ENCODE data around the gene SNTG2. TPM values are rescaled to one million over a fixed set of nuclear protein-coding genes. Genes with fewer than 3 reads are reported as not detected.

The SNTG2 gene
- total RNA-seq, 1 experiment from 2014 or later = 20.5 TPM

DNA sequence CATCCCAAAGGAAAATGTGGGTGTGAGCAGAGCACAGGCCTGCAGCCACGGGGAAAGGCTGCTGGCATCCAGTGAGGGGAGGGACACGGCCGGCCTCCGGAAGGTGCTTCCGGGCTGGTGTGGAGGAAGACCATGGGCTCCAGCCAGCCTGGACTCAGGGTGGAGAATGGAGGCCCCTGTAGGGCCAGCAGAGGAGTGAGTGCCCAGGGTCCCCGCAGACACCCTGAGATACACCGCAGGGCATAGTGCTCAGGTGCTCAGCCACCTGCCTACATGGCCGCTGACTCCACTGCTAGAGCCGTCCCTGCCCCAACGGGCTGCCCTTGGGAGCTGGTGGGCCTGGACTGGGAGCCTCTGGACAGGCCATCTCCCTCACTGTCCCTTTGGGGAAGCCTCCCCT is 28.5 kb upstream of the SNTG2 start (continued):
- TF ChIP-seq, protein P1, sequence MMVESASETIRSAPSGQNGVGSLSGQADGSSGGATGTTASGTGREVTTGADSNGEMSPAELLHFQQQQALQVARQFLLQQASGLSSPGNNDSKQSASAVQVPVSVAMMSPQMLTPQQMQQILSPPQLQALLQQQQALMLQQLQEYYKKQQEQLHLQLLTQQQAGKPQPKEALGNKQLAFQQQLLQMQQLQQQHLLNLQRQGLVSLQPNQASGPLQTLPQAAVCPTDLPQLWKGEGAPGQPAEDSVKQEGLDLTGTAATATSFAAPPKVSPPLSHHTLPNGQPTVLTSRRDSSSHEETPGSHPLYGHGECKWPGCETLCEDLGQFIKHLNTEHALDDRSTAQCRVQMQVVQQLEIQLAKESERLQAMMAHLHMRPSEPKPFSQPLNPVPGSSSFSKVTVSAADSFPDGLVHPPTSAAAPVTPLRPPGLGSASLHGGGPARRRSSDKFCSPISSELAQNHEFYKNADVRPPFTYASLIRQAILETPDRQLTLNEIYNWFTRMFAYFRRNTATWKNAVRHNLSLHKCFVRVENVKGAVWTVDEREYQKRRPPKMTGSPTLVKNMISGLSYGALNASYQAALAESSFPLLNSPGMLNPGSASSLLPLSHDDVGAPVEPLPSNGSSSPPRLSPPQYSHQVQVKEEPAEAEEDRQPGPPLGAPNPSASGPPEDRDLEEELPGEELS (CRISPR knock-in tag; IDR thresholded peaks at IDR 0.05) = 0 out of 2 replicates have a peak, but pooled peaks have one; percentile 12

DNA sequence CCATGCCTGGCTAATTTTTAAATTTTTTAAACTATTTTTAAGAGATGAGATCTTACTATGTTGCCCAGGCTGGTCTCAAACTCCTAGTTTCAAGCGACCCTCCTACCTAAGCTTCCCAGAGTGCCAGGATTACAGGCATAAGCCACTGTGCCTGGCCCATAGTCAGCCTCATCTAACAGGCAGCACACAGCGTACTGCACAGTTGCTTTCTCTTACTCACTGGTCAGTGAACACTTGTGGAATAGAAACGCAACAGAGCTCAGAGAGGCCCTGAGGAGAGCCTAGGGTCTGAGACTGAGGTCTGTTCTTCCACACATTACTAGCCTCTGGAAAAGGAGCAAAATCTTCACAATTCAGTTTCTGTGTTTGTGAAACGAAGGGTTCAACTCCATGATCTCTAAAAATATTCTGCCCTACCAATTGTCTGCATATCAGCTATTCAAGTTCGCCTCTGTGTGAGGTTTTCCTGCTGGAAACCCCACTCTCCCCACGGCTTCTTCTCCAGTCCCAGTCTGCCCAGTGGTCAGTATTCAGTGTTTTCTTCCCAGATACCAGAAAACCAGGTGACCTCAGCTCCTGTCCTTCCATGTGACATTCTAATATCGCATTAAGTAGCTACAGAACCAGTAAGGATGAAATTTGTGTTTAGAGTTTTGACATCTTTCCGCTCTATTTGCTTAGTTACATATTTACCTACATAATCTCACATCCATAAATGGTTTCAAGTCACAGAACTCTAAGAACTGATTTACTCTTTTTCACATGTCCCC is 26.6 kb upstream of the SNTG2 start:
- peaks cover 12% of the 10 kb centered on the region for H3K9me3 Mint-ChIP-seq
- CTCF ChIA-PET = interaction anchor here (0.9 kb wide), 1 partner anchor 217 kb away, joined by 3 read pairs; no protein-coding TSS in a partner anchor

DNA sequence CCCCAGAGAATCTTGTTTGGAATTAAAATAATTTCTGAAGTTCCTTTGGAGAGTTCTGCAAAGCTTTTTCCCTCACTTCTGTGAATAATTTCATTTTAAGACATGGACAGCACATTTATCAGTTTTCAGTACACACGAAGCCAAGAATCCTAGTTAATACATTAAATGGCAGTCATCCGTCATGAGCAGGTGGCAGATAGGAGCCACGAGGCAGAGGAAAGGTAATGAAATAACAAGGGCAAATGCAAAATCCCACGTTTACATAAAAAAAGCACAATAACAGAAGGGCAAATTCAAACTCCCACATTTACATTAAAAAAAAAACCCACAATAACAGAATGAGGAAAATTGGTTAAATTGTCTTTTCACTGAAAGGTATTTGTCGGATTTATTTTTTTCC is 25.9 kb upstream of the SNTG2 start:
- CTCF ChIA-PET = interaction anchor here (1.6 kb wide), 1 partner anchor 20 kb away, joined by 4 read pairs; no protein-coding TSS in a partner anchor
- H3K4me1 Mint-ChIP-seq = peaks cover 42% of the 10 kb centered on the region
- ATAC-seq (no peak), DNase-seq (ENCODE audit: low spot score) (no peak)
- H3K27me3 Mint-ChIP-seq (ENCODE audit: low read depth) = peaks cover 26% of the 10 kb centered on the region
- peak overlapping the region; percentile 3; the same call in 1 of the 2 replicates for H3K4me3 Mint-ChIP-seq
- TF ChIP-seq ZBTB21 (CRISPR knock-in tag; IDR thresholded peaks at IDR 0.05; ENCODE audit: borderline replicate concordance) (no peak), ZNF232 (CRISPR knock-in tag; IDR thresholded peaks at IDR 0.05) (0 out of 2 replicates have a peak, but pooled peaks have one; percentile 44), EMX1 (CRISPR knock-in tag; IDR thresholded peaks at IDR 0.05) (no peak), SP1 (CRISPR knock-in tag; conservative IDR thresholded peaks at IDR 0.05) (0 out of 2 replicates have a peak, but pooled peaks have one; percentile 25)
- TF ChIP-seq, protein P2, sequence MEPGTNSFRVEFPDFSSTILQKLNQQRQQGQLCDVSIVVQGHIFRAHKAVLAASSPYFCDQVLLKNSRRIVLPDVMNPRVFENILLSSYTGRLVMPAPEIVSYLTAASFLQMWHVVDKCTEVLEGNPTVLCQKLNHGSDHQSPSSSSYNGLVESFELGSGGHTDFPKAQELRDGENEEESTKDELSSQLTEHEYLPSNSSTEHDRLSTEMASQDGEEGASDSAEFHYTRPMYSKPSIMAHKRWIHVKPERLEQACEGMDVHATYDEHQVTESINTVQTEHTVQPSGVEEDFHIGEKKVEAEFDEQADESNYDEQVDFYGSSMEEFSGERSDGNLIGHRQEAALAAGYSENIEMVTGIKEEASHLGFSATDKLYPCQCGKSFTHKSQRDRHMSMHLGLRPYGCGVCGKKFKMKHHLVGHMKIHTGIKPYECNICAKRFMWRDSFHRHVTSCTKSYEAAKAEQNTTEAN (CRISPR knock-in tag; IDR thresholded peaks at IDR 0.05) = no peak
- TF ChIP-seq, protein P3, sequence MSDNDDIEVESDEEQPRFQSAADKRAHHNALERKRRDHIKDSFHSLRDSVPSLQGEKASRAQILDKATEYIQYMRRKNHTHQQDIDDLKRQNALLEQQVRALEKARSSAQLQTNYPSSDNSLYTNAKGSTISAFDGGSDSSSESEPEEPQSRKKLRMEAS (CRISPR knock-in tag; IDR thresholded peaks at IDR 0.05) = peak; percentile 72
- TF ChIP-seq, protein P4, sequence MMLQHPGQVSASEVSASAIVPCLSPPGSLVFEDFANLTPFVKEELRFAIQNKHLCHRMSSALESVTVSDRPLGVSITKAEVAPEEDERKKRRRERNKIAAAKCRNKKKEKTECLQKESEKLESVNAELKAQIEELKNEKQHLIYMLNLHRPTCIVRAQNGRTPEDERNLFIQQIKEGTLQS (CRISPR knock-in tag; conservative IDR thresholded peaks at IDR 0.05) = no peak
- TF ChIP-seq, protein P5, sequence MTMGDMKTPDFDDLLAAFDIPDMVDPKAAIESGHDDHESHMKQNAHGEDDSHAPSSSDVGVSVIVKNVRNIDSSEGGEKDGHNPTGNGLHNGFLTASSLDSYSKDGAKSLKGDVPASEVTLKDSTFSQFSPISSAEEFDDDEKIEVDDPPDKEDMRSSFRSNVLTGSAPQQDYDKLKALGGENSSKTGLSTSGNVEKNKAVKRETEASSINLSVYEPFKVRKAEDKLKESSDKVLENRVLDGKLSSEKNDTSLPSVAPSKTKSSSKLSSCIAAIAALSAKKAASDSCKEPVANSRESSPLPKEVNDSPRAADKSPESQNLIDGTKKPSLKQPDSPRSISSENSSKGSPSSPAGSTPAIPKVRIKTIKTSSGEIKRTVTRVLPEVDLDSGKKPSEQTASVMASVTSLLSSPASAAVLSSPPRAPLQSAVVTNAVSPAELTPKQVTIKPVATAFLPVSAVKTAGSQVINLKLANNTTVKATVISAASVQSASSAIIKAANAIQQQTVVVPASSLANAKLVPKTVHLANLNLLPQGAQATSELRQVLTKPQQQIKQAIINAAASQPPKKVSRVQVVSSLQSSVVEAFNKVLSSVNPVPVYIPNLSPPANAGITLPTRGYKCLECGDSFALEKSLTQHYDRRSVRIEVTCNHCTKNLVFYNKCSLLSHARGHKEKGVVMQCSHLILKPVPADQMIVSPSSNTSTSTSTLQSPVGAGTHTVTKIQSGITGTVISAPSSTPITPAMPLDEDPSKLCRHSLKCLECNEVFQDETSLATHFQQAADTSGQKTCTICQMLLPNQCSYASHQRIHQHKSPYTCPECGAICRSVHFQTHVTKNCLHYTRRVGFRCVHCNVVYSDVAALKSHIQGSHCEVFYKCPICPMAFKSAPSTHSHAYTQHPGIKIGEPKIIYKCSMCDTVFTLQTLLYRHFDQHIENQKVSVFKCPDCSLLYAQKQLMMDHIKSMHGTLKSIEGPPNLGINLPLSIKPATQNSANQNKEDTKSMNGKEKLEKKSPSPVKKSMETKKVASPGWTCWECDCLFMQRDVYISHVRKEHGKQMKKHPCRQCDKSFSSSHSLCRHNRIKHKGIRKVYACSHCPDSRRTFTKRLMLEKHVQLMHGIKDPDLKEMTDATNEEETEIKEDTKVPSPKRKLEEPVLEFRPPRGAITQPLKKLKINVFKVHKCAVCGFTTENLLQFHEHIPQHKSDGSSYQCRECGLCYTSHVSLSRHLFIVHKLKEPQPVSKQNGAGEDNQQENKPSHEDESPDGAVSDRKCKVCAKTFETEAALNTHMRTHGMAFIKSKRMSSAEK (CRISPR knock-in tag; IDR thresholded peaks at IDR 0.05; ENCODE audit: borderline replicate concordance) = no peak
- peaks cover 17% of the 10 kb centered on the region for H3K36me3 Mint-ChIP-seq
- peaks cover 12% of the 10 kb centered on the region for H3K9me3 Mint-ChIP-seq
- H3K27ac Mint-ChIP-seq = peak overlapping the region; percentile 90
- POLR2A ChIA-PET = no interaction called here

More for the DNA sequence above, 26.6 kb upstream of the SNTG2 start:
- Mint-ChIP-seq H3K4me3 (no peak overlapping the region), H3K27ac (peak overlapping the region; percentile 59), H3K27me3 (ENCODE audit: low read depth) (peaks cover 22% of the 10 kb centered on the region), H3K4me1 (peaks cover 40% of the 10 kb centered on the region), H3K36me3 (peaks cover 17% of the 10 kb centered on the region)
- TF ChIP-seq ZNF121 (CRISPR knock-in tag; IDR thresholded peaks at IDR 0.05) (peak; percentile 17; the same call in 1 of the 2 replicates), ZBTB21 (CRISPR knock-in tag; IDR thresholded peaks at IDR 0.05; ENCODE audit: borderline replicate concordance) (no peak)
- POLR2A ChIA-PET = no interaction called here
- no peak for DNase-seq (ENCODE audit: low spot score)
- ATAC-seq = no peak
